Uterus (tissue), 4 donors: ENCODE results near the gene CUL4A. TPM values are rescaled to one million over a fixed set of nuclear protein-coding genes. Genes with fewer than 3 reads are reported as not detected.

Source experiments
- DNase-seq, 2 donors: peaks; one replicate each; pipeline ENCODE4 v3.0.0-alpha.2; 2019 to 2020
- H3K27ac ChIP-seq, 2 donors: fragments of 200-600 bp; sonication (generic); 1 replicate in 1 of 2; 2 replicates in 1 of 2; pipeline ENCODE4 v1.5.1; 2016 to 2018
- H3K27me3 ChIP-seq, 2 donors: fragments of 200-600 bp; sonication (generic); one replicate each; pipeline ENCODE4 v1.5.1; 2018 to 2019; ENCODE audit warnings: control low read depth in 1 of 2
- H3K36me3 ChIP-seq, 2 donors: fragments of 200-600 bp; sonication (generic); one replicate each; pipeline ENCODE4 v1.5.1; 2019; ENCODE audit warnings: control low read depth in 1 of 2
- H3K4me1 ChIP-seq, 2 donors: fragments of 200-600 bp; sonication (generic); one replicate each; pipeline ENCODE4 v1.5.1; 2018 to 2019; ENCODE audit warnings: control low read depth in 1 of 2
- H3K4me3 ChIP-seq, 2 donors: fragments of 200-600 bp; sonication (generic); 1 replicate in 1 of 2; 2 replicates in 1 of 2; pipeline ENCODE4 v1.5.1; 2018 to 2019; ENCODE audit warnings: mild to moderate bottlenecking in 1 of 2
- H3K9me3 ChIP-seq, 2 donors: fragments of 200-600 bp; sonication (generic); one replicate each; pipeline ENCODE4 v1.5.1; 2019; ENCODE audit warnings: control low read depth in 1 of 2
- POLR2A ChIP-seq, 2 donors: fragments of 450-650 bp; IDR thresholded peaks; one replicate each; pipeline ENCODE4 v1.6.1; 2016; ENCODE audit warnings: antibody characterized with exemption in 2 of 2, mild to moderate bottlenecking in 1 of 2, moderate library complexity in 1 of 2
- intact Hi-C: fragments of 100-400 bp; cut with DNase I; formaldehyde crosslinking; loops from one replicate; pipeline ENCODE4 v1.15.1; 2023; ENCODE audit warnings: low total_unique reads
- total RNA-seq, 4 donors: library from RNA; depleted of rRNA in 3 of 4; stranded (reverse); fragments of >200 nt in 3 of 4; gene quantifications; one replicate each; pipeline versions ENCODE4 v1.1.0 to v1.2.4, GENCODE V29; 2014 to 2023
- TF ChIP-seq, protein P1 (sequence below), 4 experiments: fragments of 200-600 bp in 2 of 4; fragments of 450-650 bp in 2 of 4; sonication (generic) in 2 of 4; IDR thresholded peaks; one replicate each; pipeline ENCODE4 v1.5.1; 2016 to 2019; ENCODE audit warnings: antibody characterized with exemption in 4 of 4, mild to moderate bottlenecking in 2 of 4, moderate library complexity in 1 of 4
- donor health status: DM: yes; HTN: yes; CAD: no.

The CUL4A gene
- total RNA-seq, 4 donors from 2014 or later, result 34.3 to 110 (median 66.1) TPM

DNA sequence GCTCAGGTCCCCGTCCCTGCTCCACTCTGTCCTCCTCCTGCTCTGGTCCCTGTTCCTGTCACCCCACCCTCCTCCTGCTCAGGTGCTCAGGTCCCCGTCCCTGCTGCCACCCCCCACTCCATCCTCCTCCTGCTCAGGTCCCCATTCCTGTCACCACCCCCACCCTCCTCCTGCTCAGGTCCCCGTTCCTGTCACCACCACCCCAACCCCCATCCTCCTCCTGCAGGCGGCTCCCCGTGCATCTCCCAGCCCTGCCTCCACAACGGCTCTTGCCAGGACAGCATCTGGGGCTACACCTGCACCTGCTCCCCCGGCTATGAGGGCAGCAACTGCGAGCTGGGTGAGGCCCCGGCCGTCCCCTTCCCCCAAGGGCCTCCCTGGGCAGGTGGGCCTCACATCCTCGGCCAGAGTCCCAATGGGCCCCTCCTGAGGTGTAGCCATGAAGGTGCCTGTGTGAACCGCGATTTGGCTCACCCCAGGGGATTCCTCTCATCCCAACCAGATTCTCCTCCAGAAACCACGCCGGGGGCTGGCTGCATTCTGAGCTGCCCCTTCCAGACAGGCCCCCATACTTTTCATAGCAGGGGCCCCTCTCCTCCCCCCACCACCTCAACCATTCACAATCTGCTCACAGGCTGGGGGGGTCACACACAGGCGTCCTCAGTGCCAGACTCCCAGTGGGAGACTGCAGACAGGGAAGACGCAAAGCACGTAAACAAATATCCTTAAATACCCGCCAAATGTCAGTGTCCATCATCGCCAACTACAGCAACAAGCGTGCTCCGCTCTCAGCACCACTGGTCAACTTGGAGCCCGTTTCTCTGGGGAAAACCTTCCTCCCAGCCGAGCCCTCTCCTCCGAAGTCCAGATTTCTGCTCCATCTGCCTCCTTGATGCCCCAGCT is 46.4 kb upstream of the CUL4A start:
- intact Hi-C loops, result no loop called here
- H3K36me3 ChIP-seq, result no peaks in the 10 kb centered on the region
- H3K4me3 ChIP-seq, result no peak overlapping the region
- no peak for DNase-seq
- H3K27me3 ChIP-seq, result no peaks in the 10 kb centered on the region
- no peaks in the 10 kb centered on the region for H3K9me3 ChIP-seq
- no peak for TF ChIP-seq POLR2A (IDR thresholded peaks at IDR 0.05)
- TF ChIP-seq, protein P1, sequence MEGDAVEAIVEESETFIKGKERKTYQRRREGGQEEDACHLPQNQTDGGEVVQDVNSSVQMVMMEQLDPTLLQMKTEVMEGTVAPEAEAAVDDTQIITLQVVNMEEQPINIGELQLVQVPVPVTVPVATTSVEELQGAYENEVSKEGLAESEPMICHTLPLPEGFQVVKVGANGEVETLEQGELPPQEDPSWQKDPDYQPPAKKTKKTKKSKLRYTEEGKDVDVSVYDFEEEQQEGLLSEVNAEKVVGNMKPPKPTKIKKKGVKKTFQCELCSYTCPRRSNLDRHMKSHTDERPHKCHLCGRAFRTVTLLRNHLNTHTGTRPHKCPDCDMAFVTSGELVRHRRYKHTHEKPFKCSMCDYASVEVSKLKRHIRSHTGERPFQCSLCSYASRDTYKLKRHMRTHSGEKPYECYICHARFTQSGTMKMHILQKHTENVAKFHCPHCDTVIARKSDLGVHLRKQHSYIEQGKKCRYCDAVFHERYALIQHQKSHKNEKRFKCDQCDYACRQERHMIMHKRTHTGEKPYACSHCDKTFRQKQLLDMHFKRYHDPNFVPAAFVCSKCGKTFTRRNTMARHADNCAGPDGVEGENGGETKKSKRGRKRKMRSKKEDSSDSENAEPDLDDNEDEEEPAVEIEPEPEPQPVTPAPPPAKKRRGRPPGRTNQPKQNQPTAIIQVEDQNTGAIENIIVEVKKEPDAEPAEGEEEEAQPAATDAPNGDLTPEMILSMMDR (IDR thresholded peaks at IDR 0.05), result no peak
- H3K4me1 ChIP-seq, result no peaks in the 10 kb centered on the region
- no peak overlapping the region for H3K27ac ChIP-seq

- no peaks in the 10 kb centered on the region for H3K4me1 ChIP-seq
- intact Hi-C loops, result no loop called here
- H3K27ac ChIP-seq, result no peak overlapping the region
- H3K36me3 ChIP-seq, result no peaks in the 10 kb centered on the region
- no peak overlapping the region for H3K4me3 ChIP-seq
- TF ChIP-seq, protein P1 (IDR thresholded peaks at IDR 0.05), result no peak
- no peak for TF ChIP-seq POLR2A (IDR thresholded peaks at IDR 0.05)
- no peaks in the 10 kb centered on the region for H3K9me3 ChIP-seq
- no peak for DNase-seq
- no peaks in the 10 kb centered on the region for H3K27me3 ChIP-seq
These were observed 44.9 kb upstream of the CUL4A start for GRCh38 chr13:113164492-113164891.

DNA sequence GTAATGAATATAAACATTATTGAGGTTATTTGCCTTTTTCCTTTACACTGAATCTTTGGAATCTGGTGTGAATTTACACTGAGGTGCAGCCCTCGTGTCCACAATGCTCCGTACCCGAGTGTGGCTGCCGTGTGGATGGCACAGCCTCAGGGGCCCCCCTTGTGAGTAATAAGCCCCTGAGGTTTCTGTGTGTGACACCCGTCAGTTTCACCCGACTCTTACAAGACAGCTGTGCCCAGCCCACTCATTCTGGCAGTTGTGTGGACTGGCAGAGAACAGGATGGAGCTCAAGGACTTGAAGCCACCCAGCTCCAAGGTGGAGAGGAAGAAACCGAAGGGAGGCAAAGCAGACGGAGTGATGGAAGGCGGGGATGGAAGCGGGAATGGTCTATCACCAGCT is 43.1 kb upstream of the CUL4A start:
- DNase-seq, result no peak
- intact Hi-C loops, result no loop called here
- TF ChIP-seq POLR2A (IDR thresholded peaks at IDR 0.05), result no peak
- TF ChIP-seq, protein P1 (IDR thresholded peaks at IDR 0.05), result no peak
- Histone ChIP-seq H3K4me1 (no peaks in the 10 kb centered on the region), H3K36me3 (no peaks in the 10 kb centered on the region), H3K9me3 (no peaks in the 10 kb centered on the region), H3K27me3 (no peaks in the 10 kb centered on the region), H3K4me3 (no peak overlapping the region), H3K27ac (no peak overlapping the region)

- Histone ChIP-seq H3K4me1 (no peaks in the 10 kb centered on the region), H3K4me3 (no peak overlapping the region), H3K27ac (no peak overlapping the region), H3K36me3 (no peaks in the 10 kb centered on the region), H3K9me3 (no peaks in the 10 kb centered on the region), H3K27me3 (no peaks in the 10 kb centered on the region)
- no peak for TF ChIP-seq POLR2A (IDR thresholded peaks at IDR 0.05)
- TF ChIP-seq, protein P1 (IDR thresholded peaks at IDR 0.05), result no peak
- no peak for DNase-seq
- intact Hi-C loops, result no loop called here
These were observed 42.7 kb upstream of the CUL4A start for GRCh38 chr13:113166681-113167080.

DNA sequence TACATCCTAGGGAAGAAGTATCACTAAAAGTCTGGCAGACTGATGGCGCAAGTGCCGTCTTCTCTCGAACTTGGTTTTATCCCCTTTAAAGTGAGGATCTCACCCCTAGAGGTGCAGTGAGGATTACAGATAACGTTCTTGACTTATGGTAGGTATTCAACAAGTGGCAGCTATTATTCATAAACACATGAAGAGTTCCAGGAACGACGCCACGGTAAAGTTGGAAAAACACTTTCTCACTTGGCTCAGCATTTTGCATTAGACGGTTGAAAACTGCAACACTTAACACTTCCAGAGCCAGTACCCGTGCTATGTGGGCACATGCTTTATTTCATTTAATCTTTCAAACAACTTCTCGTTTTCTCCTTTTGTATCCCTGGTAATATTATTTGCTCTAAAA is 42.3 kb upstream of the CUL4A start:
- Histone ChIP-seq H3K27me3 (no peaks in the 10 kb centered on the region), H3K36me3 (no peaks in the 10 kb centered on the region), H3K4me1 (no peaks in the 10 kb centered on the region), H3K9me3 (no peaks in the 10 kb centered on the region), H3K4me3 (no peak overlapping the region), H3K27ac (no peak overlapping the region)
- TF ChIP-seq, protein P1 (IDR thresholded peaks at IDR 0.05), result no peak
- no peak for TF ChIP-seq POLR2A (IDR thresholded peaks at IDR 0.05)
- no peak for DNase-seq
- intact Hi-C loops, result no loop called here
